Heart right ventricle (tissue), 16 donors: ENCODE measurements around the gene LSM8. TPM values are rescaled to one million over a fixed set of nuclear protein-coding genes. Genes with fewer than 3 reads are reported as not detected.
A peak's percentile ranks its signal among the peaks of the same experiment; 100 is the strongest.

Experiments
- ATAC-seq, 8 donors: fragments of 200-7000 bp; cut with Tn5 transposase; one replicate each; pipeline ENCODE4 v1.9.1; 2020; ENCODE audit warnings: mild to moderate bottlenecking in 8 of 8, moderate library complexity in 8 of 8, moderate number of reproducible peaks in 1 of 8
- DNase-seq, 2 donors: peaks; one replicate each; pipeline ENCODE4 v3.0.0-alpha.2; 2020
- H3K27ac ChIP-seq, 10 donors: fragments of 200-600 bp; sonication (generic) in 2 of 10; one replicate each; pipeline versions ENCODE4 v1.5.0 to v1.8.0; 2020 to 2022; ENCODE audit warnings: mild to moderate bottlenecking in 3 of 10
- H3K27me3 ChIP-seq, 7 donors: fragments of 200-600 bp; one replicate each; pipeline ENCODE4 v1.8.0; 2021 to 2022; ENCODE audit warnings: mild to moderate bottlenecking in 2 of 7
- H3K36me3 ChIP-seq, 9 donors: fragments of 200-600 bp; sonication (generic) in 1 of 9; one replicate each; pipeline versions ENCODE4 v1.5.0 to v1.8.0; 2020 to 2022; ENCODE audit warnings: mild to moderate bottlenecking in 2 of 9
- H3K4me1 ChIP-seq, 9 donors: fragments of 200-600 bp; sonication (generic) in 1 of 9; one replicate each; pipeline versions ENCODE4 v1.5.0 to v1.8.0; 2020 to 2022; ENCODE audit warnings: mild to moderate bottlenecking in 4 of 9
- H3K4me3 ChIP-seq, 10 donors: fragments of 200-600 bp; sonication (generic) in 2 of 10; one replicate each; pipeline versions ENCODE4 v1.5.0 to v1.8.0; 2020 to 2022; ENCODE audit warnings: mild to moderate bottlenecking in 7 of 10, moderate library complexity in 2 of 10
- H3K9me3 ChIP-seq, 11 donors: fragments of 200-600 bp in 10 of 11; sonication (generic) in 2 of 11; one replicate each; pipeline versions ENCODE4 v1.5.0 to v1.8.0; 2013 to 2022; ENCODE audit warnings: mild to moderate bottlenecking in 2 of 11, control low read depth in 1 of 11, moderate library complexity in 1 of 11
- CTCF ChIP-seq, 9 donors: fragments of 200-600 bp; sonication (generic) in 2 of 9; IDR thresholded peaks; one replicate each; pipeline versions ENCODE4 v1.5.0 to v1.8.0; 2021 to 2022; ENCODE audit warnings: antibody characterized with exemption in 9 of 9, mild to moderate bottlenecking in 5 of 9, moderate library complexity in 1 of 9
- WGBS, 2 donors: extraction: QIAGEN DNeasy Blood & Tissue Kit; methylation state at CpG; one replicate each; pipeline ENCODE4 v1.1.7; 2013; ENCODE audit warnings: inconsistent platforms in 1 of 2; 5-methylcytosine and 5-hydroxymethylcytosine counted together
- intact Hi-C, 10 donors: fragments of 100-400 bp; cut with DNase I; formaldehyde crosslinking; loops; one replicate each; pipeline versions ENCODE4 v1.11.1 to v1.14.2; 2022
- polyA plus RNA-seq, 2 donors: library from polyadenylated mRNA; stranded (reverse); fragments of 200-250 nt; gene quantifications; one replicate each; pipeline ENCODE4 v1.2.3, GENCODE V29; 2013
- total RNA-seq, 10 donors: library from RNA; stranded (reverse); fragmentation: NEBNext Ultra II Directional in 3 of 10; extraction: Animal tissue kit (Norgen Biotek cat#: 25700) in 3 of 10; gene quantifications; one replicate each; pipeline versions ENCODE4 v1.2.1 to v1.2.4, GENCODE V29; 2021 to 2023
- donor health status: Arrhythmogenic right ventricular cardiomyopathy.
- donor health status: ischemic (EF 13 %, LVEDD 7.1; RV severe dilation, severe dysfunction).
- donor health status: healthy with polysubstance abuse.
- donor health status: DM: no; HTN: yes; CAD: no.
- donor health status: DM: no; HTN: no; CAD: no.
- donor health status: ischemic (EF 25% LVEDD 6.9; RV normal size, moderate dysfunction).
- donor health status: ischemic (EF 25% LVEDD 5.7; RV mildly dilated, moderate dysfunction).
- donor health status: healthy.
- donor health status: DM: yes; HTN: yes; CAD: no.
- donor health status: Ischemic cardiomyopathy.
- donor health status: ischemic (EF 35%, LVEDD 5.7; RV mildly dilated, moderate dysfunction).
- donor health status: nonischemic (EF 11% LVEDD 7.7; RV severe dilation, severe dysfunction).
- donor health status: DM: yes; HTN: yes; CAD: no.
- donor health status: PGD.
- donor health status: ischemic (EF 29% LVEDD 5.4; RV normal size, mild dysfunction).
- donor health status: nonischemic (EF 23%, LVEDD 6.1; RV moderate dilation, normal function).

The LSM8 gene
- total and polyA plus RNA-seq, 12 donors, result 12.6 to 24.0 (median 19.5) TPM

- intact Hi-C loops, result loop anchor here in 2 of 10 donors (5.0 to 10.0 kb wide), 2 partner anchors 400 to 698 kb away; no protein-coding TSS in a partner anchor
- ATAC-seq, result no peak
- Histone ChIP-seq H3K9me3 (peaks cover 0 to 3% (median 0%) of the 10 kb centered on the region in 11 donors), H3K36me3 (no peaks in the 10 kb centered on the region), H3K27ac (no peak overlapping the region), H3K4me1 (peaks cover 0 to 11% (median 0%) of the 10 kb centered on the region in 9 donors), H3K4me3 (no peak overlapping the region), H3K27me3 (no peaks in the 10 kb centered on the region)
- no peak for DNase-seq
- no peak for TF ChIP-seq CTCF (IDR thresholded peaks at IDR 0.05)
Measured at GRCh38 chr7:118152654-118153053, 31.3 kb upstream of the LSM8 start.

GRCh38 chr7:118153551-118154177 lies 30.3 kb upstream of the LSM8 start:
- no peak overlapping the region for H3K27ac ChIP-seq
- TF ChIP-seq CTCF (IDR thresholded peaks at IDR 0.05), result peak; percentile 35 to 75 (median 65)
- no peak overlapping the region for H3K4me3 ChIP-seq
- H3K9me3 ChIP-seq, result peaks cover 0 to 13% (median 0%) of the 10 kb centered on the region in 11 donors
- ATAC-seq, result peak in 1 of 8 donors; percentile 33
- H3K27me3 ChIP-seq, result no peaks in the 10 kb centered on the region
- H3K4me1 ChIP-seq, result peaks cover 0 to 6% (median 0%) of the 10 kb centered on the region in 9 donors
- no peaks in the 10 kb centered on the region for H3K36me3 ChIP-seq
- DNase-seq, result no peak
- intact Hi-C loops, result loop anchor here in 2 of 10 donors (5.0 to 10.0 kb wide), 2 partner anchors 401 to 699 kb away; no protein-coding TSS in a partner anchor
- WGBS, 2 donors, result 25 to 34% methylated on average over 4 of the region's 4 CpGs

- no peaks in the 10 kb centered on the region for H3K27me3 ChIP-seq
- no peak for TF ChIP-seq CTCF (IDR thresholded peaks at IDR 0.05)
- intact Hi-C loops, result loop anchor here in 1 of 10 donors (10.0 kb wide), 1 partner anchor 704 kb away; no protein-coding TSS in a partner anchor
- no peaks in the 10 kb centered on the region for H3K36me3 ChIP-seq
- ATAC-seq, result no peak
- no peak for DNase-seq
- peaks cover 0 to 7% (median 0%) of the 10 kb centered on the region in 9 donors for H3K4me1 ChIP-seq
- no peak overlapping the region for H3K4me3 ChIP-seq
- no peak overlapping the region for H3K27ac ChIP-seq
- peaks cover 0 to 20% (median 0%) of the 10 kb centered on the region in 11 donors for H3K9me3 ChIP-seq
Measured at GRCh38 chr7:118158766-118159165, 25.2 kb upstream of the LSM8 start.

- intact Hi-C loops, result loop anchor here in 1 of 10 donors (5.0 kb wide), 1 partner anchor 1147 kb away; no protein-coding TSS in a partner anchor
- DNase-seq (no peak), ATAC-seq (no peak)
- Histone ChIP-seq H3K27me3 (peaks cover 0 to 4% (median 0%) of the 10 kb centered on the region in 7 donors), H3K4me1 (no peaks in the 10 kb centered on the region), H3K4me3 (no peak overlapping the region), H3K36me3 (no peaks in the 10 kb centered on the region), H3K9me3 (no peaks in the 10 kb centered on the region), H3K27ac (no peak overlapping the region)
- TF ChIP-seq CTCF (IDR thresholded peaks at IDR 0.05), result no peak
- 75 to 85% methylated on average over 4 of the region's 4 CpGs for WGBS, 2 donors
Measured at GRCh38 chr7:118169146-118169545, 14.8 kb upstream of the LSM8 start.
